Stimulated activated CD8-positive, alpha-beta memory T cell treated with anti-CD3 and anti-CD28 coated beads, Interleukin-2, amount 100 ng/mL, for 48 hours (primary cell): ENCODE results near the gene COL4A2.

Experiments used
- DNase-seq, 2 donors: peaks; one replicate each; pipeline ENCODE4 v3.0.0-alpha.2; 2020; ENCODE audit warnings: low read depth in 2 of 2

The COL4A2 gene

GRCh38 chr13:110419381-110419791, 112.3 kb downstream of the COL4A2 start:
- DNase-seq: no peak

GRCh38 chr13:110419946-110420345, 112.9 kb downstream of the COL4A2 start:
- DNase-seq: no peak

GRCh38 chr13:110420626-110421025, 113.5 kb downstream of the COL4A2 start:
- DNase-seq: no peak

- no peak for DNase-seq
Observed at GRCh38 chr13:110421061-110421460, 114.0 kb downstream of the COL4A2 start.

GRCh38 chr13:110421696-110422385, 114.8 kb downstream of the COL4A2 start:
- DNase-seq: no peak

- no peak for DNase-seq
Observed at GRCh38 chr13:110422913-110423688, 116.0 kb downstream of the COL4A2 start.

GRCh38 chr13:110423689-110424302, 116.7 kb downstream of the COL4A2 start:
- DNase-seq: no peak

GRCh38 chr13:110424569-110425443, 117.7 kb downstream of the COL4A2 start:
- no peak for DNase-seq

GRCh38 chr13:110425444-110425780, 118.3 kb downstream of the COL4A2 start:
- DNase-seq: no peak

GRCh38 chr13:110426735-110427134, 119.7 kb downstream of the COL4A2 start:
- no peak for DNase-seq

- no peak for DNase-seq
Observed at GRCh38 chr13:110428313-110428712, 121.2 kb downstream of the COL4A2 start.

GRCh38 chr13:110430391-110431336, 123.6 kb downstream of the COL4A2 start:
- no peak for DNase-seq

- DNase-seq: no peak
Observed at GRCh38 chr13:110431425-110432294, 124.6 kb downstream of the COL4A2 start.

GRCh38 chr13:110432522-110432921, 125.4 kb downstream of the COL4A2 start:
- no peak for DNase-seq

- DNase-seq: no peak
Observed at GRCh38 chr13:110433014-110433413, 125.9 kb downstream of the COL4A2 start.

- no peak for DNase-seq
Observed at GRCh38 chr13:110434629-110435028, 127.5 kb downstream of the COL4A2 start.

GRCh38 chr13:110435331-110435730, 128.2 kb downstream of the COL4A2 start:
- DNase-seq: no peak

- no peak for DNase-seq
Observed at GRCh38 chr13:110436276-110436675, 129.2 kb downstream of the COL4A2 start.

GRCh38 chr13:110436786-110437370, 129.8 kb downstream of the COL4A2 start:
- DNase-seq: no peak
